ENCODE results near the gene ABHD17B. TPM values are rescaled to one million over a fixed set of nuclear protein-coding genes. Genes with fewer than 3 reads are reported as not detected.

The ABHD17B gene
- total RNA-seq, 1 experiment from 2014 or later = 21.1 TPM

GRCh38 chr9:71890042-71890679, 20.8 kb downstream of the ABHD17B start:
- intact Hi-C loops (cut with micrococcal nuclease; ENCODE audit: unreplicated experiment) (no loop called here), in situ Hi-C loops (cut with HindIII; ENCODE audit: low pct_unique_long_range_greater_than_20kb, low sequenced_read_pairs) (no loop called here)
- Histone ChIP-seq H3K4me1 (ENCODE audit: control insufficient read depth, insufficient read depth, low read length) (no peaks in the 10 kb centered on the region; the same call in 1 of the 2 replicates), H3K9me3 (ENCODE audit: control insufficient read depth, insufficient read depth, low read depth, low read length) (no peaks in the 10 kb centered on the region), H3K36me3 (ENCODE audit: control insufficient read depth, insufficient read depth, low read length) (no peaks in the 10 kb centered on the region), H3K27me3 (ENCODE audit: control insufficient read depth, insufficient read depth, low read length) (no peaks in the 10 kb centered on the region), H3K4me3 (ENCODE audit: low read depth in 2 of 2, low read length in 2 of 2) (no peak overlapping the region), H3K27ac (ENCODE audit: low read length) (no peak overlapping the region)
- no peak for DNase-seq (ENCODE audit: low read depth, low spot score)
- ATAC-seq = no peak
- ChIA-PET POLR2A (no interaction called here), CTCF (no interaction called here)
- BruUV-seq (replicated peaks) = no TSS peak
- TF ChIP-seq SIN3A (IDR thresholded peaks at IDR 0.05; ENCODE audit: borderline replicate concordance, insufficient read depth, low read depth, low read length) = no peak
- no peak for TF ChIP-seq TCF7L2 (IDR thresholded peaks at IDR 0.05; ENCODE audit: low read depth, low read length)
- TF ChIP-seq REST (IDR thresholded peaks at IDR 0.05; ENCODE audit: insufficient read depth in 1 of 2, low read depth in 2 of 2, low read length in 1 of 2) = no peak
- TF ChIP-seq CTCF (IDR thresholded peaks at IDR 0.05) = no peak
- TF ChIP-seq POLR2AphosphoS5 (IDR thresholded peaks at IDR 0.05; ENCODE audit: low read depth, low read length) = no peak

DNA sequence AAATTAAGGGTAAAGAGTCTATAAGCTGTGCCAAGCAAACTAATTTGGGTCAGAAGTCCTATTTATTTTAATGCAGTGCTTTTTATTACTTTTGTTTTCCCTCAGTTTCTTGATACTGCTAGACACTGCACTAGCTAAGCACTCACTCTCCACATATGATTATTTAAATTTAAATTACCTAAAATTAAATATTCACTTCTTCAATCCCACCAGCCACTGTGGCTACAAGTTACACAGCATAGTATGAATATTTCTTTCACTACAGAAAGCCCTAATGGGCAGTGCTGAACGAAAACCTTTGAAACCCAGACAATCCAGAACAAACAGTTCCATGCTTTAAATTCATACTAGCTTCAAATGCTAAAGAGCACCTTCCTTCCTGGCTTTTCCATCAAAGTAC, 23.6 kb downstream of the ABHD17B start:
- BruUV-seq (replicated peaks) = no TSS peak
- ChIA-PET CTCF (no interaction called here), POLR2A (no interaction called here)
- Histone ChIP-seq H3K27ac (ENCODE audit: low read length) (no peak overlapping the region), H3K4me1 (ENCODE audit: control insufficient read depth, insufficient read depth, low read length) (no peaks in the 10 kb centered on the region; the same call in 1 of the 2 replicates), H3K27me3 (ENCODE audit: control insufficient read depth, insufficient read depth, low read length) (no peaks in the 10 kb centered on the region), H3K9me3 (ENCODE audit: control insufficient read depth, insufficient read depth, low read depth, low read length) (peaks cover 5% of the 10 kb centered on the region; the same call in 1 of the 2 replicates), H3K36me3 (ENCODE audit: control insufficient read depth, insufficient read depth, low read length) (no peaks in the 10 kb centered on the region), H3K4me3 (ENCODE audit: low read depth in 2 of 2, low read length in 2 of 2) (no peak overlapping the region)
- DNase-seq (ENCODE audit: low read depth, low spot score) (no peak), ATAC-seq (no peak)
- no peak for TF ChIP-seq CTCF (IDR thresholded peaks at IDR 0.05)
- no peak for TF ChIP-seq POLR2AphosphoS5 (IDR thresholded peaks at IDR 0.05; ENCODE audit: low read depth, low read length)
- TF ChIP-seq SIN3A (IDR thresholded peaks at IDR 0.05; ENCODE audit: borderline replicate concordance, insufficient read depth, low read depth, low read length) = no peak
- TF ChIP-seq TCF7L2 (IDR thresholded peaks at IDR 0.05; ENCODE audit: low read depth, low read length) = no peak
- no peak for TF ChIP-seq REST (IDR thresholded peaks at IDR 0.05; ENCODE audit: insufficient read depth in 1 of 2, low read depth in 2 of 2, low read length in 1 of 2)
- in situ Hi-C loops (cut with HindIII; ENCODE audit: low pct_unique_long_range_greater_than_20kb, low sequenced_read_pairs) = no loop called here
- intact Hi-C loops (cut with micrococcal nuclease; ENCODE audit: unreplicated experiment) = no loop called here

Measured in Panc1 (cell line).